Tibial nerve (tissue), 3 donors: ENCODE measurements around the gene CABP1.
A peak's percentile ranks its signal among the peaks of the same experiment; 100 is the strongest.

Source experiments
- EP300 ChIP-seq, 2 donors: sonication (generic); formaldehyde crosslinking; IDR thresholded peaks; one replicate each; pipeline ENCODE4 v1.6.1; 2017; ENCODE audit warnings: antibody characterized with exemption in 2 of 2, mild to moderate bottlenecking in 1 of 2
- POLR2A ChIP-seq, 2 donors: fragments of 450-650 bp; IDR thresholded peaks; one replicate each; pipeline ENCODE4 v1.6.1; 2017; ENCODE audit warnings: antibody characterized with exemption in 2 of 2, mild to moderate bottlenecking in 2 of 2, moderate library complexity in 2 of 2

- TF ChIP-seq POLR2A (IDR thresholded peaks at IDR 0.05) (peak; percentile 47 to 85), EP300 (IDR thresholded peaks at IDR 0.05) (peak; percentile 19 to 89)
Measured at GRCh38 chr12:120686690-120687577, 46.5 kb downstream of the CABP1 start, which contains the start of gene MLEC.
